Coronary artery (tissue), 2 donors: ENCODE measurements around the gene IGF1R.

Experiments
- DNase-seq: peaks from one replicate; pipeline ENCODE4 v3.0.0-alpha.2; 2017; ENCODE audit warnings: low spot score
- H3K27ac ChIP-seq, 2 donors: fragments of 200-600 bp; sonication (generic); one replicate each; pipeline ENCODE4 v1.5.1; 2016 to 2019
- H3K4me3 ChIP-seq: fragments of 200-600 bp; sonication (generic); 2 replicates; pipeline ENCODE4 v1.5.1; 2016; ENCODE audit warnings: mild to moderate bottlenecking, moderate library complexity
- CTCF ChIP-seq: fragments of 200-600 bp; sonication (generic); IDR thresholded peaks from one replicate; pipeline ENCODE4 v1.5.1; 2019; ENCODE audit warnings: antibody characterized with exemption

IGF1R gene

DNA sequence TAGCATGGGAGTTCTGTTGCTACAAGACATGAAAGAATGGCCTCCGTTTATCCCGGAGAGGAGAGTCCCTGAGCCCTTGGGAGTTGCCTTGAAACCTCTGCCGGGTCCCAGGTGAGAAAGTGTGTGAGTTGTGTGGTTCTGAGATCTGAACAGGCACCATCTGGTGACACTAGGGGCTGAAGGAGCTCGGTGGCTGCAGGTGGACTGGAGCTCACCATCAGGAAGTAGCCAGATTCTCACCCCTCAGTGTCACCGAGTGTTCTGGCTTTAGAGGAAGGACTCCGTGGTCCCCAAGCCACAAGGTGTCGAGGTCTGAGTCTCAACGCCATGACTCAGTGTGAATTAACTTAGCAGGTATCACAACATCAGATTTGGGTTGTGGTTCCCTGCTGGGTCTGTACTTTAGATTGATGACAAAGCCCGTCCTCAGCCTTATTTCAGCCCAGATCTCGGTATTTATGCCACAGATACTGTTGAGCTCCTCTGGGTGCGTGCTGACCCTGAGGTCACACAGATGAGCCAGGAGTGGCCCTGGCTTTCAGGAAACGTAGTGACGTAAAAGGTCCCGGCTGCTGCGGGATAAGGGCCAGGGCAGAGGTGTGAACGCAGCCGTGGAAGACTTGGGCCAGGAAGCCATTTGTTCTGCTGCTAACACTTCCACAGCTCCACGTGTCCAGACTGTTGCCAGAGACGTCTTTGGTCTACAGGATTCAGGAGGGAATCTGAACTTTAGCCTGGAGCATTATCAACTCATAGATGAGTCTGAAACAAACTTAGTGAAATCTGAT lies 304.9 kb downstream of the IGF1R start:
- no peak for TF ChIP-seq CTCF
- Histone ChIP-seq H3K4me3 (no peak overlapping the region), H3K27ac (peak overlapping the region; percentile 96 to 97)
- no peak for DNase-seq

GRCh38 chr15:98953968-98954367 lies 305.6 kb downstream of the IGF1R start:
- no peak for TF ChIP-seq CTCF
- Histone ChIP-seq H3K4me3 (no peak overlapping the region), H3K27ac (peak overlapping the region; percentile 96 to 97)
- DNase-seq, result no peak

- H3K4me3 ChIP-seq, result no peak overlapping the region
- peak; percentile 92 for DNase-seq
- no peak for TF ChIP-seq CTCF
- H3K27ac ChIP-seq, result peak overlapping the region; percentile 96 to 97
Measured at GRCh38 chr15:98954411-98954810, 306.1 kb downstream of the IGF1R start.

- no peak for DNase-seq
- TF ChIP-seq CTCF, result no peak
- H3K27ac ChIP-seq, result peak overlapping the region; percentile 96 to 97
- no peak overlapping the region for H3K4me3 ChIP-seq
Measured at GRCh38 chr15:98955331-98955730, 307.0 kb downstream of the IGF1R start.

DNA sequence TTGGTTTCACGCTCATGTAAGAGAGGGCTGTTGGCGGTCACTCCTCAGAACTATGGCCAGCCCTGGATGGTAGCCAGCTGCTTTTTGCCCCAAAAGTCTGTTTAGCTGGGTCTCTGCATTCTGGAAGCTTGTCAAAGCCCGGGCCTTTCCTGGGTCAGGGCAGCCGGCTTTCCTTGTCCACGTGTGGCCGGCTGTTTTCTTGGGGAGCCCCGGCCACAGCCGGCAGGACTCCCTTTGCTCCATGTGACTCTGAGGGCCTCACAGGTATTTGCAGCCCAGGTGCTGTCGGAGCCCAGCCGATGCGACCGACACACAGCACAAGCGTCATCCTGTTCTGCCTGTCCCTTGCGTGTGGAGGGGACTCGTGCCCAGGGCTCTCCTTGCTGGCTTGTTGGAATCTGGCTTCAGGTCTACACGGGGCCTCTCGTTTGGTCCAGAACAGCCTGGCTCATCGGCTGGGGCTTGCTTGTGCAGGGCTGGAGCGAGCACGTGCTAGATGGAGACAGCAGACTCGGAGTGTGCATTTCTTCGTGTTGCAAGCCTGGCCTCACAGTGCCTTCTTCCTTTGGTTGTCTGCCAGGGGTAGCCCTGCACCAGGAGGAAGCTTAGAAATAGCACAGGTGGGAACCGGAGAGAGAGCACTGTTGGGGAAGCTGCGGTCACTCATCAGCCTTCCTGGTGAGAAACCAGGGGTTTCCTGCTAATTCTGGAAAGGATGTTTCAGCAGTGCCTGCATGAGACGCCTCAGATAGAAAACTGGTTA lies 307.8 kb downstream of the IGF1R start:
- TF ChIP-seq CTCF, result no peak
- DNase-seq, result no peak
- H3K27ac ChIP-seq, result peak overlapping the region; percentile 96 to 97
- H3K4me3 ChIP-seq, result no peak overlapping the region

DNA sequence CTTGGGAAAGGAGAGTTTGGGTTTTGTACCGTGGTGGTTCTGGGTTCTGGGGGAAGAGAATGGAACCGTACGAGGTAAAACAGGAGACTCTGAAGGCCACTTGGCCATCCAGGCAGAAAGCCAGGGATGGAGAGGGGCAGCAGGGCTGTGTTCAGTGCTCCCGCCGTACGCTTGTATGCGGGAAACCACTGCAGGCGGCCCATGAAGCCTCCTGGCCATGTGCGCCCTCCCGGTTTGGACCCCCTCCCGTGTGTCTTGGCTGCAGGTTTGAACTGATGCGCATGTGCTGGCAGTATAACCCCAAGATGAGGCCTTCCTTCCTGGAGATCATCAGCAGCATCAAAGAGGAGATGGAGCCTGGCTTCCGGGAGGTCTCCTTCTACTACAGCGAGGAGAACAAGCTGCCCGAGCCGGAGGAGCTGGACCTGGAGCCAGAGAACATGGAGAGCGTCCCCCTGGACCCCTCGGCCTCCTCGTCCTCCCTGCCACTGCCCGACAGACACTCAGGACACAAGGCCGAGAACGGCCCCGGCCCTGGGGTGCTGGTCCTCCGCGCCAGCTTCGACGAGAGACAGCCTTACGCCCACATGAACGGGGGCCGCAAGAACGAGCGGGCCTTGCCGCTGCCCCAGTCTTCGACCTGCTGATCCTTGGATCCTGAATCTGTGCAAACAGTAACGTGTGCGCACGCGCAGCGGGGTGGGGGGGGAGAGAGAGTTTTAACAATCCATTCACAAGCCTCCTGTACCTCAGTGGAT lies 308.6 kb downstream of the IGF1R start:
- Histone ChIP-seq H3K4me3 (no peak overlapping the region), H3K27ac (peak overlapping the region in 1 of 2 donors; percentile 97)
- DNase-seq, result no peak
- no peak for TF ChIP-seq CTCF
